GM12874 (cell line): ENCODE measurements around the gene EXOC3L2.

Source experiments
- TF ChIP-seq, protein P1 (sequence below): IDR thresholded peaks from 2 replicates; pipeline ENCODE4 v1.5.1; 2011; ENCODE audit warnings: low read depth, mild to moderate bottlenecking, control low read depth, low read length, moderate library complexity; ENCODE audit not compliant: insufficient read depth

The EXOC3L2 gene

GRCh38 chr19:45202637-45203036, 42.6 kb downstream of the EXOC3L2 start:
- TF ChIP-seq, protein P1, sequence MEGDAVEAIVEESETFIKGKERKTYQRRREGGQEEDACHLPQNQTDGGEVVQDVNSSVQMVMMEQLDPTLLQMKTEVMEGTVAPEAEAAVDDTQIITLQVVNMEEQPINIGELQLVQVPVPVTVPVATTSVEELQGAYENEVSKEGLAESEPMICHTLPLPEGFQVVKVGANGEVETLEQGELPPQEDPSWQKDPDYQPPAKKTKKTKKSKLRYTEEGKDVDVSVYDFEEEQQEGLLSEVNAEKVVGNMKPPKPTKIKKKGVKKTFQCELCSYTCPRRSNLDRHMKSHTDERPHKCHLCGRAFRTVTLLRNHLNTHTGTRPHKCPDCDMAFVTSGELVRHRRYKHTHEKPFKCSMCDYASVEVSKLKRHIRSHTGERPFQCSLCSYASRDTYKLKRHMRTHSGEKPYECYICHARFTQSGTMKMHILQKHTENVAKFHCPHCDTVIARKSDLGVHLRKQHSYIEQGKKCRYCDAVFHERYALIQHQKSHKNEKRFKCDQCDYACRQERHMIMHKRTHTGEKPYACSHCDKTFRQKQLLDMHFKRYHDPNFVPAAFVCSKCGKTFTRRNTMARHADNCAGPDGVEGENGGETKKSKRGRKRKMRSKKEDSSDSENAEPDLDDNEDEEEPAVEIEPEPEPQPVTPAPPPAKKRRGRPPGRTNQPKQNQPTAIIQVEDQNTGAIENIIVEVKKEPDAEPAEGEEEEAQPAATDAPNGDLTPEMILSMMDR = no peak

DNA sequence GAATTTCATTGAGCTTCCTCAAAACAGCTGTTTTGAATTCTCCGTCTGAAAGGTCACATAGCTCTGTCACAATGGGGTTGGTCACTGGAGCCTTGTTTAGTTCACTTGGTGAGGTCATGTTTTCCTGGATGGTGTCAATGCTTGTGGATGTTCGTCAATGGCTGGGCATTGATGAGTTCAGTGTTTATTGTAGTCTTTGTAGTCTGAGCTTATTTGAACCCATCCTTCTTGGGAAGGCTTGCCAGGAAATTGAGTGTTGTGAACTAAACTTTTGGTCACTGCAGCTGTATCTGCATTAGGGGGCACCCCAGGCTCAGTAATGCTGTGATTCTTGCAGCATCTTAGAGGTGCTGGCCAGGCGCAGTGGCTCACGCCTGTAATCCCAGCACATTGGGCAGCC, 44.6 kb downstream of the EXOC3L2 start:
- TF ChIP-seq, protein P1 = no peak

- TF ChIP-seq, protein P1 = no peak
Observed at GRCh38 chr19:45195764-45196163, 49.4 kb downstream of the EXOC3L2 start.

DNA sequence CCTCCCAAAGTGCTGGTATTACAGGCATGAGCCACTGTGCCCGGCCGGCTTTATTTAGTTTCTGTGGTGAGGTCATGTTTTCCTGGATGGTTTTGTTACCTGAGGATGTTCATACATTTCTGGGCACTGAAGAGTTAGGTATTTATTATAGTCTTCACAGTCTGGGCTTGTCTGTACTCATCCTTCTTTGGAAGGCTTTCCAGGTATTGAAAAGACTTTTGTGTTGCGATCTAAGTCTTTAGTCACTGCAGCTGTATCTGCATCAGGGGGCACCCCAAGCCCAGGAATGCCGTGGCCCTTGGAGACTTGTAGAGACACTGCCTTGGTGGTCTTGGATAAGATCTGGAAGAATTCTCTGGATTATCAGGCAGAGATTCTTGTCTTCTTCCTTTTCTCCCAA, 53.8 kb downstream of the EXOC3L2 start:
- TF ChIP-seq, protein P1 = no peak

DNA sequence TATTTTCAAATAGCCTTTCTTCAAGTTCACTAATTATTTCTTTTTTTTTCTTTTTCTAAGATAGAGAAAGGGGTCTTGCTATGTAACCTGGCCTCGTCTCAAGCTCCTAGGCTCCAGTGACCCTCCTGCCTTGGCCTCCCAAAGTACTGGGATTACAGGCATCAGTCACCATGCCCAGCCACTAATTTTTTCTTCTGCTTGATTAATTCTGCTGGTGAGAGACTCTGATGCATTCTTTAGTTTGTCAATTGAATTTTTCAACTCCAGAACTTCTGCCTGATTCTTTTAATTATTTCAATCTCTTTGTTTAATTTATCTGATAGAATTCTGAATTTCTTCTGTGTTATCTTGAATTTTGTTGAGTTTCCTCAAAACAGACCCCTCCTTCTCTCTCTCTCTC, 55.2 kb downstream of the EXOC3L2 start:
- TF ChIP-seq, protein P1 = no peak

- TF ChIP-seq, protein P1 = peak; percentile 62
Observed at GRCh38 chr19:45187421-45188100, 57.6 kb downstream of the EXOC3L2 start.

DNA sequence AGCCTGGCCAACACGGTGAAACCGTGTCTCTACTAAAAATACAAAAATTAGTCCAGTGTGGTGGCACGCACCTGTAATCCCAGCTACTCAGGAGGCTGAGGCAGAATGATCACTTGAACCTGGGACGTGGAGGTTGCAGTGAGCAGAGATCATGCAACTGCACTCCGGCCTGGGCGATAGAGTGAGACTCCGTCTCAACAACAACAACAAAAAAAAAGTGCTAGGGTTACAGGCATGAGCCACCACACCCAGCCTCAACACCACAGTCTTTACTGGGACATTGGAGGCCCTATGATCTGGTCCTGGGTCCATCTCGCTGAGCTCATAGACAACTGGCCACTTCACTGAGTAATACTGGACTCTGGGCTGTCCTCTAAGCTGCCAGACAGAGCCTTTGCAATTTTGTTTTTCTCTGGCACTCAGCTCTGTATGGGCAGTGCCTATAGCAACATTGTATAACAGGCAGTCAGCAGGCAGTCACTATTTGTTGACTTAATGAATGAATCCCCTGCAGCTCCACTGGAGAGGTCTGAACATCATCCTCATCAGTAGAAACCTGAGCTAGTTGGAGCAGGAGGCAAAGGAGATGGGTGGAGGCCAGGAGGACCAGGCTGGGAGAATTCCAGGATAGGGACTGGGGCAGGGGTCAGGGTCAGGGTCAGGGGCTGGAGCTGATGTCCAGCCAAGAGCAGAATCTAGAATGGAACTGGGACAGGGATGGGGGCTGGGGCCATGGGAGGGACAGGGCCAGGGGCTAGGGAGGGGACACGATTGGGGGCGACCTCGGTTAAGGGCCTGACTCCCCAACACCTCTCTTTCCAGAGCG, 58.5 kb downstream of the EXOC3L2 start:
- TF ChIP-seq, protein P1 = no peak
